ENCODE results near the gene NEURL1.

Gene NEURL1

GRCh38 chr10:103612462-103613365, 119.2 kb downstream of the NEURL1 start:
- no peak for TF ChIP-seq CTCF (IDR thresholded peaks at IDR 0.05; ENCODE audit: extremely low read depth, insufficient read depth, missing control alignments)
- in situ Hi-C loops (cut with MboI; ENCODE audit: low pct_unique_long_range_greater_than_20kb, low sequenced_read_pairs, unreplicated experiment) = no loop called here
- DNase-seq (ENCODE audit: low spot score) = no peak

- in situ Hi-C loops (cut with MboI; ENCODE audit: low pct_unique_long_range_greater_than_20kb, low sequenced_read_pairs, unreplicated experiment) = no loop called here
- DNase-seq (ENCODE audit: low spot score) = no peak
- TF ChIP-seq CTCF (IDR thresholded peaks at IDR 0.05; ENCODE audit: extremely low read depth, insufficient read depth, missing control alignments) = no peak
These were observed 120.1 kb downstream of the NEURL1 start for GRCh38 chr10:103613616-103614015.

GRCh38 chr10:103614306-103615158, 121.0 kb downstream of the NEURL1 start:
- in situ Hi-C loops (cut with MboI; ENCODE audit: low pct_unique_long_range_greater_than_20kb, low sequenced_read_pairs, unreplicated experiment) = no loop called here
- TF ChIP-seq CTCF (IDR thresholded peaks at IDR 0.05; ENCODE audit: extremely low read depth, insufficient read depth, missing control alignments) = no peak
- no peak for DNase-seq (ENCODE audit: low spot score)

- TF ChIP-seq CTCF (IDR thresholded peaks at IDR 0.05; ENCODE audit: extremely low read depth, insufficient read depth, missing control alignments) = no peak
- DNase-seq (ENCODE audit: low spot score) = no peak
- in situ Hi-C loops (cut with MboI; ENCODE audit: low pct_unique_long_range_greater_than_20kb, low sequenced_read_pairs, unreplicated experiment) = no loop called here
These were observed 123.4 kb downstream of the NEURL1 start for GRCh38 chr10:103616705-103617601.

GRCh38 chr10:103617602-103618385, 124.3 kb downstream of the NEURL1 start:
- no peak for TF ChIP-seq CTCF (IDR thresholded peaks at IDR 0.05; ENCODE audit: extremely low read depth, insufficient read depth, missing control alignments)
- no peak for DNase-seq (ENCODE audit: low spot score)
- in situ Hi-C loops (cut with MboI; ENCODE audit: low pct_unique_long_range_greater_than_20kb, low sequenced_read_pairs, unreplicated experiment) = no loop called here

Data from GM13977 (cell line).